Keratinocyte (primary cell): ENCODE results near the gene EGF. TPM values are rescaled to one million over a fixed set of nuclear protein-coding genes. Genes with fewer than 3 reads are reported as not detected.
A peak's percentile ranks its signal among the peaks of the same experiment; 100 is the strongest.

Experiments used
- DNase-seq: peaks from one replicate; pipeline ENCODE4 v3.0.0-alpha.2; 2011; ENCODE audit warnings: low read depth, missing footprints, low spot score
- FAIRE-seq: peaks from 2 replicates; lab custom pipeline; 2011; peaks lifted over from hg19 to GRCh38; lab: Jason Lieb, UNC
- H2AFZ ChIP-seq: 2 replicates; pipeline ENCODE4 v1.6.0; 2012; ENCODE audit warnings: low read length, control low read depth, inconsistent platforms; ENCODE audit not compliant: control insufficient read depth
- H3K27ac ChIP-seq: 2 replicates; pipeline ENCODE4 v1.5.1; 2011; ENCODE audit warnings: low read length; ENCODE audit not compliant: control insufficient read depth, insufficient read depth
- H3K27me3 ChIP-seq: 3 replicates; pipeline ENCODE4 v1.6.0; 2011; ENCODE audit warnings: low read length; ENCODE audit not compliant: control insufficient read depth, insufficient read depth; ENCODE audit errors: extremely low read depth
- H3K36me3 ChIP-seq, 2 experiments: 2 replicates in 1 of 2; 3 replicates in 1 of 2; pipeline ENCODE4 v1.5.1; 2011; ENCODE audit warnings: low read length in 2 of 2, mild to moderate bottlenecking in 1 of 2; ENCODE audit not compliant: control insufficient read depth in 2 of 2, insufficient read depth in 2 of 2; ENCODE audit errors: extremely low read depth in 1 of 2
- H3K4me1 ChIP-seq: 3 replicates; pipeline ENCODE4 v1.5.1; 2011; ENCODE audit warnings: low read length; ENCODE audit not compliant: control insufficient read depth, insufficient read depth; ENCODE audit errors: extremely low read depth
- H3K4me2 ChIP-seq: 3 replicates; pipeline ENCODE4 v1.6.0; 2011; ENCODE audit warnings: low read depth, low read length; ENCODE audit not compliant: control insufficient read depth, insufficient read depth; ENCODE audit errors: extremely low read depth
- H3K4me3 ChIP-seq, 3 experiments: fragments of 200-600 bp in 1 of 3; sonication (generic) in 1 of 3; 2 replicates in 2 of 3; 3 replicates in 1 of 3; pipeline ENCODE4 v1.5.1; 2011 to 2016; ENCODE audit warnings: low read length in 3 of 3, mild to moderate bottlenecking in 3 of 3, control low read depth in 2 of 3, inconsistent platforms in 1 of 3, low read depth in 1 of 3, mixed read lengths in 1 of 3, mixed run types in 1 of 3, moderate library complexity in 1 of 3; ENCODE audit not compliant: control insufficient read depth in 2 of 3, insufficient read depth in 2 of 3; ENCODE audit errors: extremely low read depth in 1 of 3
- H3K79me2 ChIP-seq: 2 replicates; pipeline ENCODE4 v1.6.0; 2012; ENCODE audit warnings: low read length; ENCODE audit not compliant: control insufficient read depth, insufficient read depth
- H3K9ac ChIP-seq: 3 replicates; pipeline ENCODE4 v1.6.0; 2011; ENCODE audit warnings: low read length; ENCODE audit not compliant: control insufficient read depth, insufficient read depth; ENCODE audit errors: extremely low read depth
- H3K9me1 ChIP-seq: 3 replicates; pipeline ENCODE4 v1.6.0; 2011; ENCODE audit warnings: low read length; ENCODE audit not compliant: control insufficient read depth, insufficient read depth; ENCODE audit errors: extremely low read depth
- H3K9me3 ChIP-seq: 2 replicates; pipeline ENCODE4 v1.5.1; 2012; ENCODE audit warnings: low read depth, low read length; ENCODE audit not compliant: control insufficient read depth
- H4K20me1 ChIP-seq: 3 replicates; pipeline ENCODE4 v1.6.0; 2011; ENCODE audit warnings: low read length; ENCODE audit not compliant: control insufficient read depth, insufficient read depth; ENCODE audit errors: extremely low read depth
- CTCF ChIP-seq, 3 experiments: IDR thresholded peaks in 1 of 3; conservative IDR thresholded peaks in 1 of 3; optimal IDR thresholded peaks in 1 of 3; 2 replicates in 2 of 3; 3 replicates in 1 of 3; pipeline versions ENCODE3 to v1.5.1; 2011; ENCODE audit warnings: low read length in 3 of 3, mild to moderate bottlenecking in 3 of 3, moderate library complexity in 2 of 3, control low read depth in 1 of 3, inconsistent platforms in 1 of 3; ENCODE audit not compliant: insufficient read depth in 2 of 3; ENCODE audit errors: extremely low read depth in 1 of 3
- EZH2 ChIP-seq: IDR thresholded peaks from one replicate; pipeline ENCODE4 v1.6.1; 2012; ENCODE audit warnings: inconsistent platforms, mild to moderate bottlenecking, low read length, moderate library complexity
- dilution Hi-C: fragments of 300-500 bp; cut with MboI; formaldehyde crosslinking; loops from one replicate; pipeline ENCODE4 v1.7.0; 2020; ENCODE audit warnings: low sequenced_read_pairs; ENCODE audit not compliant: extremely low pct_ligation_motif_present
- polyA plus RNA-seq, 5 experiments: library from polyadenylated mRNA; depleted of rRNA in 3 of 5; stranded (reverse) in 3 of 5; stranded (forward) in 1 of 5; unstranded in 1 of 5; fragments of >200 nt; gene quantifications; 1 replicate in 1 of 5; 2 replicates in 3 of 5; 3 replicates in 1 of 5; pipeline versions ENCODE4 v1.2.1 to v1.2.3, GENCODE V29; 2011 to 2012; ENCODE audit warnings: missing spikeins in 2 of 5, low read depth in 1 of 5, low replicate concordance in 1 of 5

The EGF gene
- polyA plus RNA-seq, 1 donor (not counting 4 experiments of a cell fraction or from before 2014, with no cell fraction given): 1.3 TPM

- no peak overlapping the region for H3K4me2 ChIP-seq
- no peaks in the 10 kb centered on the region for H3K9me1 ChIP-seq
- H3K4me1 ChIP-seq: peaks cover 14% of the 10 kb centered on the region
- H2AFZ ChIP-seq: no peak overlapping the region
- DNase-seq: no peak
- TF ChIP-seq EZH2 (no peak), CTCF (optimal IDR thresholded peaks at IDR 0.05 in 1 of 3, IDR thresholded peaks at IDR 0.05 in 1 of 3, conservative IDR thresholded peaks at IDR 0.05 in 1 of 3; ENCODE audit: extremely low read depth in 1 of 3, insufficient read depth in 2 of 3, low read length in 3 of 3) (peak in 2 of 3 experiments; percentile 26 to 38)
- H3K36me3 ChIP-seq: no peaks in the 10 kb centered on the region
- H4K20me1 ChIP-seq: no peaks in the 10 kb centered on the region
- H3K4me3 ChIP-seq: no peak overlapping the region
- H3K9ac ChIP-seq: no peak overlapping the region
- dilution Hi-C loops: loop anchor here (25.0 kb wide), 1 partner anchor 541 kb away; the partner anchor contains the start of gene SEC24B
- H3K27me3 ChIP-seq: no peaks in the 10 kb centered on the region
- no peak overlapping the region for H3K27ac ChIP-seq
- no peaks in the 10 kb centered on the region for H3K79me2 ChIP-seq
- H3K9me3 ChIP-seq: no peaks in the 10 kb centered on the region
- no peak for FAIRE-seq
Observed at GRCh38 chr4:109977854-109978501, 65.3 kb downstream of the EGF start.

GRCh38 chr4:109978704-109979454 lies 66.2 kb downstream of the EGF start:
- Histone ChIP-seq H4K20me1 (no peaks in the 10 kb centered on the region), H3K4me3 (no peak overlapping the region), H3K36me3 (no peaks in the 10 kb centered on the region), H2AFZ (no peak overlapping the region), H3K27me3 (no peaks in the 10 kb centered on the region), H3K9me1 (no peaks in the 10 kb centered on the region), H3K4me2 (no peak overlapping the region), H3K4me1 (peaks cover 14% of the 10 kb centered on the region), H3K9me3 (no peaks in the 10 kb centered on the region), H3K27ac (no peak overlapping the region), H3K79me2 (no peaks in the 10 kb centered on the region), H3K9ac (no peak overlapping the region)
- dilution Hi-C loops: loop anchor here (25.0 kb wide), 1 partner anchor 542 kb away; the partner anchor contains the start of gene SEC24B
- FAIRE-seq (no peak), DNase-seq (no peak)
- TF ChIP-seq EZH2 (no peak), CTCF (optimal IDR thresholded peaks at IDR 0.05 in 1 of 3, IDR thresholded peaks at IDR 0.05 in 1 of 3, conservative IDR thresholded peaks at IDR 0.05 in 1 of 3; ENCODE audit: extremely low read depth in 1 of 3, insufficient read depth in 2 of 3, low read length in 3 of 3) (peak in 1 of 3 experiments; percentile 25)
